ENCODE measurements around the gene AP3S1. TPM values are rescaled to one million over a fixed set of nuclear protein-coding genes. Genes with fewer than 3 reads are reported as not detected.

The AP3S1 gene
- total RNA-seq, 2 experiments from 2014 or later: 33.2 to 33.6 TPM

DNA sequence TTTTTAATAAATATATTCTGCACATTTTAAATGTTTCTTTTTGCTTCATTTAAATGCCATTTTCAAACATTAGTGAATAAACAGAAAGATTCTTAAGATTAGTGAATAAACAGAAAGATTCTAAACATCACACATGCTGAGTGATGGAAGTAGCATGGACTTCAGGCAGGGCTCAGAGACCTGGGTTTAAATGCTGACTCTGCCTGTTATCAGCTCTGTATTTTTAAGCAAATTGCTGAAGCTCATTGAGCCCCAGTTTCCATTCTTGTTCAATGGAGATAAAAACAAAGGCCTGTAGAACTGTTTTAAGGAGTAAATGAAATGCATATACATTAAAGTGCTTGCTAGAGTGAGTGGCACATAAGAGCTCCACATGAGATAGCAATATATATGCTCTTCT is 112.4 kb downstream of the AP3S1 start:
- ChIA-PET POLR2A (no interaction called here), CTCF (no interaction called here)
- Mint-ChIP-seq H3K27me3 (peaks cover 27% of the 10 kb centered on the region), H3K9me3 (no peaks in the 10 kb centered on the region), H3K4me1 (ENCODE audit: low read depth) (no peaks in the 10 kb centered on the region), H3K27ac (no peak overlapping the region), H3K36me3 (ENCODE audit: low read depth) (no peaks in the 10 kb centered on the region), H3K4me3 (no peak overlapping the region)
- ATAC-seq (ENCODE audit: poor library complexity): no peak
- intact Hi-C loops (cut with DNase I, micrococcal nuclease): no loop called here
- Histone ChIP-seq H3K9me3 (ENCODE audit: control insufficient read depth in 1 of 2, insufficient read depth in 1 of 2, low read length in 2 of 2) (no peaks in the 10 kb centered on the region), H3K4me3 (ENCODE audit: low read length) (no peak overlapping the region), H3K4me1 (ENCODE audit: insufficient read depth, low read length) (no peaks in the 10 kb centered on the region), H3K36me3 (ENCODE audit: insufficient read depth, low read length) (no peaks in the 10 kb centered on the region), H3K27me3 (ENCODE audit: control insufficient read depth in 1 of 2, insufficient read depth in 2 of 2, low read length in 2 of 2) (peaks cover 4 to 34% of the 10 kb centered on the region in 2 experiments), H3K27ac (ENCODE audit: low read depth in 1 of 2, low read length in 2 of 2) (no peak overlapping the region)
- no peak for DNase-seq
- TF ChIP-seq, protein P1, sequence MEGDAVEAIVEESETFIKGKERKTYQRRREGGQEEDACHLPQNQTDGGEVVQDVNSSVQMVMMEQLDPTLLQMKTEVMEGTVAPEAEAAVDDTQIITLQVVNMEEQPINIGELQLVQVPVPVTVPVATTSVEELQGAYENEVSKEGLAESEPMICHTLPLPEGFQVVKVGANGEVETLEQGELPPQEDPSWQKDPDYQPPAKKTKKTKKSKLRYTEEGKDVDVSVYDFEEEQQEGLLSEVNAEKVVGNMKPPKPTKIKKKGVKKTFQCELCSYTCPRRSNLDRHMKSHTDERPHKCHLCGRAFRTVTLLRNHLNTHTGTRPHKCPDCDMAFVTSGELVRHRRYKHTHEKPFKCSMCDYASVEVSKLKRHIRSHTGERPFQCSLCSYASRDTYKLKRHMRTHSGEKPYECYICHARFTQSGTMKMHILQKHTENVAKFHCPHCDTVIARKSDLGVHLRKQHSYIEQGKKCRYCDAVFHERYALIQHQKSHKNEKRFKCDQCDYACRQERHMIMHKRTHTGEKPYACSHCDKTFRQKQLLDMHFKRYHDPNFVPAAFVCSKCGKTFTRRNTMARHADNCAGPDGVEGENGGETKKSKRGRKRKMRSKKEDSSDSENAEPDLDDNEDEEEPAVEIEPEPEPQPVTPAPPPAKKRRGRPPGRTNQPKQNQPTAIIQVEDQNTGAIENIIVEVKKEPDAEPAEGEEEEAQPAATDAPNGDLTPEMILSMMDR (IDR thresholded peaks at IDR 0.05): no peak

DNA sequence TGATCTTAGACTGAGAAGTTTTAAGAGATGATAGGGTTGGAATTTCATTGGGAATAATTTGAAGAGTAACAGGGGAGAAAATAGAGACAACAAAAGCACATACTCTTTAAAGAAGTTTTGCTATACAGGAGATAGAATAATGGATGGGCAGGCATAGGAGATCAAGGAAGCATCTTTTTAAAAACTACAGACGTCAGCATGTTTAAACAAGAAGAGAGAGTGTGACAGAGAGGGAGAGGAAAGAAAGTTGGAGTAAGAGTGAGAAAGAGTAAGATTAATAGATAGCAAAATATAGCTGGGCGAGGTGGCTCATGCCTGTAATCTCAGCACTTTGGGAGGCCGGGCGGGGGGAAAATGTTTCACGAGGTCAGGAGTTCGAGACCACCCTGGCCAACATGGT is 115.2 kb downstream of the AP3S1 start:
- no peak for DNase-seq
- TF ChIP-seq, protein P1 (IDR thresholded peaks at IDR 0.05): no peak
- CTCF ChIA-PET: no interaction called here
- no peak overlapping the region for H3K4me3 Mint-ChIP-seq
- H3K4me1 ChIP-seq (ENCODE audit: insufficient read depth, low read length): peaks cover 6% of the 10 kb centered on the region
- H3K27me3 Mint-ChIP-seq: peaks cover 14% of the 10 kb centered on the region
- no peak for ATAC-seq (ENCODE audit: poor library complexity)
- POLR2A ChIA-PET: no interaction called here
- H3K4me3 ChIP-seq (ENCODE audit: low read length): no peak overlapping the region
- no peak overlapping the region for H3K27ac ChIP-seq (ENCODE audit: low read depth in 1 of 2, low read length in 2 of 2)
- peaks cover 0 to 5% of the 10 kb centered on the region in 2 experiments for H3K9me3 ChIP-seq (ENCODE audit: control insufficient read depth in 1 of 2, insufficient read depth in 1 of 2, low read length in 2 of 2)
- H3K36me3 Mint-ChIP-seq (ENCODE audit: low read depth): no peaks in the 10 kb centered on the region
- H3K9me3 Mint-ChIP-seq: no peaks in the 10 kb centered on the region
- H3K36me3 ChIP-seq (ENCODE audit: insufficient read depth, low read length): no peaks in the 10 kb centered on the region
- H3K4me1 Mint-ChIP-seq (ENCODE audit: low read depth): peaks cover 10% of the 10 kb centered on the region
- H3K27ac Mint-ChIP-seq: no peak overlapping the region
- intact Hi-C loops (cut with DNase I, micrococcal nuclease): no loop called here
- peaks cover 18 to 59% of the 10 kb centered on the region in 2 experiments for H3K27me3 ChIP-seq (ENCODE audit: control insufficient read depth in 1 of 2, insufficient read depth in 2 of 2, low read length in 2 of 2)

GRCh38 chr5:115961381-115962238 is 119.9 kb downstream of the AP3S1 start:
- Histone ChIP-seq H3K36me3 (ENCODE audit: insufficient read depth, low read length) (no peaks in the 10 kb centered on the region), H3K4me3 (ENCODE audit: low read length) (no peak overlapping the region), H3K9me3 (ENCODE audit: control insufficient read depth in 1 of 2, insufficient read depth in 1 of 2, low read length in 2 of 2) (peaks cover 0 to 18% of the 10 kb centered on the region in 2 experiments), H3K27ac (ENCODE audit: low read depth in 1 of 2, low read length in 2 of 2) (no peak overlapping the region), H3K4me1 (ENCODE audit: insufficient read depth, low read length) (peaks cover 18% of the 10 kb centered on the region), H3K27me3 (ENCODE audit: control insufficient read depth in 1 of 2, insufficient read depth in 2 of 2, low read length in 2 of 2) (peaks cover 40 to 68% of the 10 kb centered on the region in 2 experiments)
- CTCF ChIA-PET: interaction anchor here (1.1 kb wide), 1 partner anchor 10 kb away, joined by 3 read pairs; no protein-coding TSS in a partner anchor
- peaks cover 10% of the 10 kb centered on the region for H3K4me1 Mint-ChIP-seq (ENCODE audit: low read depth)
- no peak for ATAC-seq (ENCODE audit: poor library complexity)
- H3K36me3 Mint-ChIP-seq (ENCODE audit: low read depth): no peaks in the 10 kb centered on the region
- POLR2A ChIA-PET: no interaction called here
- H3K4me3 Mint-ChIP-seq: no peak overlapping the region
- intact Hi-C loops (cut with DNase I, micrococcal nuclease): no loop called here
- no peak overlapping the region for H3K27ac Mint-ChIP-seq
- H3K27me3 Mint-ChIP-seq: peaks cover 32% of the 10 kb centered on the region
- no peak for DNase-seq
- H3K9me3 Mint-ChIP-seq: no peaks in the 10 kb centered on the region
- TF ChIP-seq, protein P1 (IDR thresholded peaks at IDR 0.05): no peak

All from CD4-positive, alpha-beta T cell (primary cell).